Pancreas (tissue), 10 donors: Measurements from ENCODE around the gene CEP85L. TPM values are rescaled to one million over a fixed set of nuclear protein-coding genes. Genes with fewer than 3 reads are reported as not detected.

Experiments used
- ATAC-seq, 4 donors: fragments of 200-7000 bp; cut with Tn5 transposase; one replicate each; pipeline versions ENCODE4 v1.8.0 to v1.9.1; 2020; ENCODE audit warnings: mild to moderate bottlenecking in 4 of 4, moderate library complexity in 4 of 4
- DNase-seq, 6 donors: peaks; one replicate each; pipeline ENCODE4 v3.0.0-alpha.2; 2020
- FAIRE-seq: peaks from 2 replicates; lab custom pipeline; 2012; peaks lifted over from hg19 to GRCh38; lab: Jason Lieb, UNC
- H3K27ac ChIP-seq, 4 donors: fragments of 200-600 bp; sonication (generic); 1 replicate in 3 of 4; 2 replicates in 1 of 4; pipeline versions ENCODE4 v1.5.0 to v1.8.0; 2020
- H3K27me3 ChIP-seq, 4 donors: fragments of 200-600 bp; one replicate each; pipeline ENCODE4 v1.8.0; 2021
- H3K36me3 ChIP-seq, 3 donors: fragments of 200-600 bp; sonication (generic) in 1 of 3; one replicate each; pipeline versions ENCODE4 v1.5.0 to v1.8.0; 2020 to 2021
- H3K4me1 ChIP-seq, 3 donors: fragments of 200-600 bp; one replicate each; pipeline ENCODE4 v1.8.0; 2021
- H3K4me3 ChIP-seq, 4 donors: fragments of 200-600 bp; sonication (generic) in 2 of 4; one replicate each; pipeline versions ENCODE4 v1.5.0 to v1.8.0; 2020 to 2021
- H3K9me3 ChIP-seq, 4 donors: fragments of 200-600 bp; one replicate each; pipeline ENCODE4 v1.8.0; 2021
- WGBS, 2 donors: extraction: QIAGEN DNeasy Blood & Tissue Kit; methylation state at CpG; one replicate each; pipeline ENCODE4 v1.1.7; 2013; 5-methylcytosine and 5-hydroxymethylcytosine counted together
- intact Hi-C, 3 donors: fragments of 100-400 bp; cut with DNase I; formaldehyde crosslinking; loops; one replicate each; pipeline versions ENCODE4 v1.11.1 to v1.14.2; 2022
- polyA plus RNA-seq, 2 donors: library from polyadenylated mRNA; stranded (reverse); fragments of 200-250 nt; gene quantifications; one replicate each; pipeline ENCODE4 v1.2.3, GENCODE V29; 2013
- total RNA-seq, 6 donors: library from RNA; stranded (reverse); fragmentation: NEBNext Ultra II Directional in 4 of 6; extraction: Animal tissue kit (Norgen Biotek cat#: 25700) in 4 of 6; gene quantifications; one replicate each; pipeline versions ENCODE4 v1.2.1 to v1.2.4, GENCODE V29; 2021 to 2023
- TF ChIP-seq, protein P1 (sequence below), 4 donors: fragments of 200-600 bp; sonication (generic) in 3 of 4; IDR thresholded peaks; one replicate each; pipeline versions ENCODE4 v1.5.0 to v1.8.0; 2021; ENCODE audit warnings: antibody characterized with exemption in 4 of 4
- donor health status: healthy with polysubstance abuse.
- donor health status: DM: no; HTN: no; CAD: no; lungs with moderate emphysema.
- donor health status: DM: no; HTN: no; CAD: no.
- donor health status: control.
- donor health status: control.
- donor health status: Bipolar disorder and iron deficiency.
- donor health status: DM: yes; HTN: yes; CAD: no.
- donor health status: DM: no; HTN: no; CAD: no.
- donor health status: DM: no; HTN: no; CAD: no.
- donor health status: DM: yes; HTN: yes; CAD: no.

Gene CEP85L
- total and polyA plus RNA-seq, 8 donors, result 1.1 to 8.1 (median 6.1) TPM

DNA sequence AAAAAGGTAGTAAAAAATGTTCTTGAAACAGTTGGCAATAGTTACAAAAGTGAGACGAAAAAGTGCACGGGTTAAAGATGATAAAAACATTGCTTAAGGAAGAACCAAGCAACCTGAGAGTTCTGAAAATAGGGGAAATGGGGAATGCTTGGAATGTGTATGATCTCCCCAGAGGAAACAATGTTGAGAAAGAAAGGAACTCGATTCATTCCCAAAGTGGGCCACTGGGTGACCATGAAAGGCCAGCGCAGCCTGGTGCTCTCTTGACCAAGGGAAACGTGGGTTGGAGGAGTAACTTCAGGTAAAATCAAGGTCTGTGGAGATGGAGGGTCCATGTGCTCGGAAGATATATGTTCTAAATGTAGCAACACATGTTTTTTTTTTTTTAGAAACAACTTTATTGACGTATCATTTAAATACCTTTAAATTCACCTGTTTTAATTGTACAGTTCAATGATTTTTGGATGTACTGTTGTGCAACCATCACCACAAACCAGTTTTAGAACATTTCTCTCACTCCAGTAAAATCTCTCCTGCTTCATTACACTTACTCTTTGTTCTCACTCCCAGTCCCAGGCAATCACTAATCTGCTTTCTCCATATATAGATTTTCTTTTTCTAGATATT, 34.5 kb upstream of the CEP85L start:
- intact Hi-C loops, result no loop called here
- H3K27me3 ChIP-seq, result no peaks in the 10 kb centered on the region
- ATAC-seq (no peak), FAIRE-seq (no peak), DNase-seq (no peak)
- TF ChIP-seq, protein P1, sequence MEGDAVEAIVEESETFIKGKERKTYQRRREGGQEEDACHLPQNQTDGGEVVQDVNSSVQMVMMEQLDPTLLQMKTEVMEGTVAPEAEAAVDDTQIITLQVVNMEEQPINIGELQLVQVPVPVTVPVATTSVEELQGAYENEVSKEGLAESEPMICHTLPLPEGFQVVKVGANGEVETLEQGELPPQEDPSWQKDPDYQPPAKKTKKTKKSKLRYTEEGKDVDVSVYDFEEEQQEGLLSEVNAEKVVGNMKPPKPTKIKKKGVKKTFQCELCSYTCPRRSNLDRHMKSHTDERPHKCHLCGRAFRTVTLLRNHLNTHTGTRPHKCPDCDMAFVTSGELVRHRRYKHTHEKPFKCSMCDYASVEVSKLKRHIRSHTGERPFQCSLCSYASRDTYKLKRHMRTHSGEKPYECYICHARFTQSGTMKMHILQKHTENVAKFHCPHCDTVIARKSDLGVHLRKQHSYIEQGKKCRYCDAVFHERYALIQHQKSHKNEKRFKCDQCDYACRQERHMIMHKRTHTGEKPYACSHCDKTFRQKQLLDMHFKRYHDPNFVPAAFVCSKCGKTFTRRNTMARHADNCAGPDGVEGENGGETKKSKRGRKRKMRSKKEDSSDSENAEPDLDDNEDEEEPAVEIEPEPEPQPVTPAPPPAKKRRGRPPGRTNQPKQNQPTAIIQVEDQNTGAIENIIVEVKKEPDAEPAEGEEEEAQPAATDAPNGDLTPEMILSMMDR (IDR thresholded peaks at IDR 0.05), result no peak
- 89 to 93% methylated on average over 7 of the region's 7 CpGs for WGBS, 2 donors
- no peak overlapping the region for H3K27ac ChIP-seq
- H3K9me3 ChIP-seq, result no peaks in the 10 kb centered on the region
- H3K36me3 ChIP-seq, result no peaks in the 10 kb centered on the region
- no peak overlapping the region for H3K4me3 ChIP-seq
- H3K4me1 ChIP-seq, result peaks cover 0 to 14% (median 5%) of the 10 kb centered on the region in 3 donors

DNA sequence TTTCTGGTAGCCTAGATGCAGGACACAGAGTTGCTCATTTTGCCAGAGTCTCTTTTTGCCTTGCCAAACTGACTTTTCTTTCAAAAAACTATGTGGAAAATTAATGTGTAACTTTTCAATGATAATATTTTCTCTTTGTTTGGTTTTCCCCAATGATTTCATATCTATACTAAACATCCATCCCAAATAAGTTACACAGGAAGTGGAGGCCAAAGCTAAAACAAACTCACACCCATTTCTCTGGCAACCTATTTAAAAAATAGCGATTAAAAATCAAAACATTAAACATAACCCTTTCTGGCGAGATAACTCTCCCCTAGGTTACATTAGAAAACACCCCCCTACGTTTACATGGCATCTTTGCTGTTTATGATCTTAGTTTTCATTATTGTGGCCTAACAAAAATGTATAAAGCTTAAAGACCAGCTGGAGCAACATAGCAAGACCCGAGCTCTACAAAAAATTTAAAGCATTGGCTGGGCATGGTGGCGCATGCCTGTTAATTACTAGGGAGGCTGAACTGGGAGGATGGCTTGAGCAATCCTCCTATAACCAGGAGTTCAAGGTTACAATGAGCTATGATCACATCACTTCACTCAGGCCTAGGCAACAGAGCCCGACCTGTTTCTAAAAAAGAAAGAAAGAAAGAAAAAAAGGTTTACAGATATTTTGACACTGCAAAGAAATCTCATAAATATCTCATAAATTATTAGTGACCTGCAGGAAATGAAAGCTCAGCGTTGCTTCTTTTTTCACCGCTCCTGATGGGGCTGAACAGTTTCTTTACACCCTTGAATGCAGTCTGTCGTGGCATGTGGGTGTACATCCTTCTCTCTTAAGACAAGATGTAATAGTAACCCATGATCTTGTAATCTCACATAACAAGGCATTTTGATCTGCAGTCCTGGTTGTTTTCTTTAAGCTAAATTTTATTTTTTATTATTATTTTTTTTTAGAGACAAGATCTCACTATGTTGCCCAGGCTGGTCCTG, 32.8 kb upstream of the CEP85L start:
- no peak overlapping the region for H3K4me3 ChIP-seq
- peak in 1 of 4 donors; percentile 53 for ATAC-seq
- H3K27me3 ChIP-seq, result no peaks in the 10 kb centered on the region
- no peak for DNase-seq
- H3K9me3 ChIP-seq, result no peaks in the 10 kb centered on the region
- TF ChIP-seq, protein P1 (IDR thresholded peaks at IDR 0.05), result no peak
- WGBS, 2 donors, result 64 to 65% methylated on average over 9 of the region's 9 CpGs
- H3K36me3 ChIP-seq, result no peaks in the 10 kb centered on the region
- intact Hi-C loops, result no loop called here
- H3K4me1 ChIP-seq, result peaks cover 0 to 22% (median 5%) of the 10 kb centered on the region in 3 donors
- FAIRE-seq, result no peak
- H3K27ac ChIP-seq, result no peak overlapping the region

DNA sequence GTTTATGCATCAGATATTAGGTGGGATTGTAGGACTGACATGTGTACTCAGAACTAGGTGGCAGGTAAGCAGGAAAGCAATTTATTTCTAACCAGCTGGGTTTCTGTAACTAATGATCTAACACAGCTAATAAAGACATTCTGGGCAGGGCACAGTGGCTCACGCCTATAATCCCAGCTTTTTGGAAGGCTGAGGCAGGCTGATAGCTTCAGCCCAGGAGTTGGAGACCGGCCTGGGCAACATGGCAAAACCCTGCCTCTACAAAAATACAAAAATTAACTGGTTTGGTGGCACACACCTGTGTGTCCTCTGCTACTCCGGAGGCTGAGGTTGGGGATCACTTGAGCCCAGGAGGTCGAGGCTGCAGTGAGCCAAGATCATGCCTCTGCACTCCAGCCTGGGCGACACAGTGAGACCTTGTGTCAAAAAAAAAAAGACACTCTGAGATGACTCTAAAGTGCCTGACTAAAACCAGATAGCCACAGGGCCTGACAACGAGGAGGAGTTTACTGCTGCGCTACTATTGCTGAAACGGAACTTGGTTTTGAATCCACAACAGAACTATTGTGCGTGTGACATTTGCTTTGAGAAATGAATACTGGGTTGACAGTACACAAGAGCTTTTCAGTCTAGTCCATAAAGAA, 29.2 kb upstream of the CEP85L start:
- no peaks in the 10 kb centered on the region for H3K9me3 ChIP-seq
- WGBS, 2 donors, result 86 to 90% methylated on average over 9 of the region's 9 CpGs
- H3K4me3 ChIP-seq, result no peak overlapping the region
- ATAC-seq (peak in 1 of 4 donors; percentile 25), FAIRE-seq (no peak), DNase-seq (no peak)
- no peaks in the 10 kb centered on the region for H3K36me3 ChIP-seq
- no peaks in the 10 kb centered on the region for H3K27me3 ChIP-seq
- TF ChIP-seq, protein P1 (IDR thresholded peaks at IDR 0.05), result no peak
- H3K4me1 ChIP-seq, result peaks cover 0 to 27% (median 5%) of the 10 kb centered on the region in 3 donors
- intact Hi-C loops, result no loop called here
- H3K27ac ChIP-seq, result no peak overlapping the region

DNA sequence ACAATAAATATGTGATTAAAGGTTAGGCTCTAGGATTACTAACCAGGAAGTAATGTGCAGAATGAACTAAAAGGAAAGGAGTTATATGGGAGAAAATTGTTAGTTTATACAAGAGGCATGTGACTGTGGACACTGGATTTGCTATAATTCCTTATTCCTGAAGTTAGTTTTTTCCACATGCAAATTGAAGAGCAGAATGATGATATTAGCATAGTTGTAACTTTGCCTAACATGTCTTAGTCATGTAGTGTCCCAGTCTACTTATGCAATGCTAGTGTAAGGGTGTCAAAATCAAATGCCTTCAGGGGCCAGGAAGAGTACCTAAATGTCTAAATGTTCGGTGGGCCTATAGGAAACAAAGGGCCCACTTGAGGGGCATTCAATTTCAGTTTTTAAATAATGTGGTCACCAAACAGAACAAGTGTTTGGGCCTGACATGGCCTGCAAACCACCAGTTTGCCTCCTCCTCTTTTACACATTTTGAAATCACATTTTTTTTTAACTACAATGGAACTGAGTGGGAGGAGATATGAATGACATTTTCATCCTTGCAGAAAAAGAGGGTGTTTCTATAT, 28.0 kb upstream of the CEP85L start:
- peak in 3 of 4 donors; percentile 31 to 76 (median 44) for ATAC-seq
- TF ChIP-seq, protein P1 (IDR thresholded peaks at IDR 0.05), result no peak
- H3K27me3 ChIP-seq, result no peaks in the 10 kb centered on the region
- no peak for DNase-seq
- WGBS, 2 donors, result 92% methylated on average over 1 of the region's 1 CpG
- H3K4me1 ChIP-seq, result peaks cover 0 to 27% (median 5%) of the 10 kb centered on the region in 3 donors
- intact Hi-C loops, result no loop called here
- FAIRE-seq, result no peak
- H3K4me3 ChIP-seq, result no peak overlapping the region
- no peaks in the 10 kb centered on the region for H3K36me3 ChIP-seq
- H3K27ac ChIP-seq, result peak overlapping the region in 1 of 4 donors; percentile 14
- H3K9me3 ChIP-seq, result no peaks in the 10 kb centered on the region
